Measurements from ENCODE around the gene MACROD1. TPM values are rescaled to one million over a fixed set of nuclear protein-coding genes. Genes with fewer than 3 reads are reported as not detected.

The MACROD1 gene
- total and polyA plus RNA-seq, 12 donors, result 77.6 to 497 (median 115) TPM

GRCh38 chr11:64027651-64028397 lies 138.1 kb downstream of the MACROD1 start:
- TF ChIP-seq CTCF (IDR thresholded peaks at IDR 0.05), result no peak
- peak overlapping the region in 1 of 10 donors; percentile 44 for H3K27ac ChIP-seq
- peaks cover 0 to 26% (median 15%) of the 10 kb centered on the region in 9 donors for H3K4me1 ChIP-seq
- peak in 1 of 8 donors; percentile 16 for ATAC-seq
- WGBS, 2 donors, result 51 to 60% methylated on average over 20 of the region's 20 CpGs
- H3K9me3 ChIP-seq, result no peaks in the 10 kb centered on the region
- DNase-seq, result no peak
- H3K36me3 ChIP-seq, result no peaks in the 10 kb centered on the region
- peak overlapping the region in 3 of 10 donors; percentile 10 to 14 (median 14) for H3K4me3 ChIP-seq
- intact Hi-C loops (cut with DNase I), result no loop called here
- peaks cover 0 to 8% (median 4%) of the 10 kb centered on the region in 7 donors for H3K27me3 ChIP-seq

- Histone ChIP-seq H3K4me1 (peaks cover 0 to 28% (median 15%) of the 10 kb centered on the region in 9 donors), H3K27ac (no peak overlapping the region), H3K9me3 (no peaks in the 10 kb centered on the region), H3K36me3 (no peaks in the 10 kb centered on the region), H3K4me3 (no peak overlapping the region), H3K27me3 (peaks cover 0 to 8% (median 0%) of the 10 kb centered on the region in 7 donors)
- 89 to 92% methylated on average over 7 of the region's 7 CpGs for WGBS, 2 donors
- TF ChIP-seq CTCF (IDR thresholded peaks at IDR 0.05), result no peak
- DNase-seq (no peak), ATAC-seq (no peak)
- intact Hi-C loops (cut with DNase I), result no loop called here
Observed at GRCh38 chr11:64026575-64027205, 139.2 kb downstream of the MACROD1 start.

- ATAC-seq, result no peak
- Histone ChIP-seq H3K27ac (no peak overlapping the region), H3K4me1 (peaks cover 2 to 35% (median 15%) of the 10 kb centered on the region in 9 donors), H3K9me3 (no peaks in the 10 kb centered on the region), H3K36me3 (no peaks in the 10 kb centered on the region), H3K4me3 (no peak overlapping the region), H3K27me3 (peaks cover 0 to 8% (median 0%) of the 10 kb centered on the region in 7 donors)
- no peak for TF ChIP-seq CTCF (IDR thresholded peaks at IDR 0.05)
- no peak for DNase-seq
- WGBS, 2 donors, result 83 to 87% methylated on average over 4 of the region's 4 CpGs
- intact Hi-C loops (cut with DNase I), result no loop called here
Observed at GRCh38 chr11:64025205-64025604, 140.7 kb downstream of the MACROD1 start.

DNA sequence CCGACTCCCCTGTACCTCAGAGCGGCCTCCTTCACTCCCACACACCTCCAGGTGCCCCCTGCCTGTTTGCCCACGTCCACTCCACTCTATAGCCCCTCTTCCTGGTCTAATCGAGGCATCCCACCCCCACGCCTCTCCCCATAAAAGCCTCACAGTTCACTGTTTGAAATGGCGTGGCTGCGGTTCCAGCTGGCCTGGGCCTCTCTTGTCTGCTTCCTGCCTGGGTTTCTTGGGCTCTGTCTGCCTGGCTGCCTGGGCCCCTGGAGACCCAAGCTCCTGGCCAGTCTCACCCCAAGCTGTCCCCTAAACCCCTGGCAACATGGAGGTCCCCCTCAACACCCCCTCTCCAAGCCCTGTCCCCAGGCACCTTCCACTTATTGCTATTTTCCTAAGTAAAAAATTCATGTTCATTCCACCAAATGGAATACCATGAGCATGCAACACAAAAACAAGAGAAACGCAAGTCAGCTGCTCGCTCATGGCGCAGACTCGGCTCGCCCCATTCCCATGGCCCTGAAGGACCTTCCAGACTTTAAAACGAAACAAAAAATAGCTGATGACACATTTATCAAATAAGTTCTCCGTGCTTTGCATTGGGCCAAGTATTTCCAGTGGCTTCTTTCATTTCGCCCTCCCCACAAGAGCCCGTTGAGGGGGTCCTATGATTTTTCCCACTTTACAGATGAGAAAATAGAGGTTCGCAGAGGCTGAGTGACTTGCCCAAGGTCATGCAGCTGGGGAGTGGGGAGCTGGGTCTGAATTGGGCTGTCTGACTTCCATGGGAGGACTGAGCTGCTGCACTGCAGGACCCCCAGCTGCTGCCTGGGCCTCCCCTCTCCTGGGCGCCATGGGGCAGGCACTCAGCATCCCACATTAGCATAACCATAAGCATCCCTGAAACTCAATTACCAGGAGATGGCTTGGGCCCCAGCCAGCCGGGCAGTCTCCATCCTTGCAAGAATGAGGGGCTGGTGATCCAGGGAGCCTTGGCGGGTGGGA lies 141.9 kb downstream of the MACROD1 start:
- H3K4me3 ChIP-seq, result no peak overlapping the region
- peak in 2 of 8 donors; percentile 21 to 43 for ATAC-seq
- TF ChIP-seq CTCF (IDR thresholded peaks at IDR 0.05), result no peak
- peaks cover 2 to 43% (median 17%) of the 10 kb centered on the region in 9 donors for H3K4me1 ChIP-seq
- peaks cover 0 to 8% (median 0%) of the 10 kb centered on the region in 7 donors for H3K27me3 ChIP-seq
- H3K9me3 ChIP-seq, result no peaks in the 10 kb centered on the region
- H3K27ac ChIP-seq, result peak overlapping the region in 8 of 10 donors; percentile 39 to 78 (median 58)
- DNase-seq, result no peak
- no peaks in the 10 kb centered on the region for H3K36me3 ChIP-seq
- WGBS, 2 donors, result 77 to 81% methylated on average over 20 of the region's 20 CpGs
- intact Hi-C loops (cut with DNase I), result no loop called here
